Testis (tissue), 3 donors: ENCODE data around the gene COTL1. TPM values are rescaled to one million over a fixed set of nuclear protein-coding genes. Genes with fewer than 3 reads are reported as not detected.
A peak's percentile ranks its signal among the peaks of the same experiment; 100 is the strongest.

Experiments
- DNase-seq: peaks from one replicate; pipeline ENCODE4 v3.0.0-alpha.2; 2019
- H3K27ac ChIP-seq, 2 donors: fragments of 200-600 bp; sonication (generic); one replicate each; pipeline ENCODE4 v1.5.1; 2019
- H3K27me3 ChIP-seq: fragments of 200-600 bp; sonication (generic); one replicate; pipeline ENCODE4 v1.5.1; 2019
- H3K36me3 ChIP-seq: fragments of 200-600 bp; sonication (generic); one replicate; pipeline ENCODE4 v1.5.1; 2017; ENCODE audit warnings: low read depth; ENCODE audit errors: missing control alignments
- H3K4me1 ChIP-seq: fragments of 200-600 bp; sonication (generic); one replicate; pipeline ENCODE4 v1.5.1; 2019
- H3K4me3 ChIP-seq, 2 donors: fragments of 200-600 bp; sonication (generic); one replicate each; pipeline ENCODE4 v1.5.1; 2017 to 2019
- H3K9me3 ChIP-seq: fragments of 200-600 bp; sonication (generic); one replicate; pipeline ENCODE4 v1.5.1; 2017
- POLR2A ChIP-seq: fragments of 450-650 bp; IDR thresholded peaks from one replicate; pipeline ENCODE4 v1.6.1; 2017; ENCODE audit warnings: antibody characterized with exemption, mild to moderate bottlenecking, moderate library complexity
- WGBS, 2 donors: methylation state at CpG; one replicate each; pipeline ENCODE4 v1.1.5; 2018; 5-methylcytosine and 5-hydroxymethylcytosine counted together
- intact Hi-C: fragments of 100-400 bp; cut with DNase I; formaldehyde crosslinking; loops from one replicate; pipeline ENCODE4 v1.15.1; 2023; ENCODE audit warnings: low total_unique reads
- polyA plus RNA-seq: library from polyadenylated mRNA; stranded (reverse); fragments of 350-450 nt; fragmentation: Illumina TruSeq; extraction: RNeasy Lipid Tissue Mini Kit (QIAGEN cat#74804); gene quantifications from one replicate; pipeline ENCODE4 v1.2.3, GENCODE V29; 2014; ENCODE audit warnings: low read depth, low replicate concordance; ENCODE audit not compliant: insufficient read depth
- total RNA-seq, 2 donors: library from RNA; depleted of rRNA; stranded (reverse); fragments of >200 nt; gene quantifications; one replicate each; pipeline ENCODE4 v1.2.3, GENCODE V29; 2016
- TF ChIP-seq, protein P1 (sequence below), 3 experiments: fragments of 450-650 bp in 2 of 3; fragments of 200-600 bp in 1 of 3; sonication (generic) in 1 of 3; IDR thresholded peaks; one replicate each; pipeline ENCODE4 v1.5.1; 2016 to 2019; ENCODE audit warnings: antibody characterized with exemption in 3 of 3, mild to moderate bottlenecking in 2 of 3, moderate library complexity in 1 of 3

Gene COTL1
- total and polyA plus RNA-seq, 3 donors from 2014 or later, result 56.9 to 124 (median 61.9) TPM

DNA sequence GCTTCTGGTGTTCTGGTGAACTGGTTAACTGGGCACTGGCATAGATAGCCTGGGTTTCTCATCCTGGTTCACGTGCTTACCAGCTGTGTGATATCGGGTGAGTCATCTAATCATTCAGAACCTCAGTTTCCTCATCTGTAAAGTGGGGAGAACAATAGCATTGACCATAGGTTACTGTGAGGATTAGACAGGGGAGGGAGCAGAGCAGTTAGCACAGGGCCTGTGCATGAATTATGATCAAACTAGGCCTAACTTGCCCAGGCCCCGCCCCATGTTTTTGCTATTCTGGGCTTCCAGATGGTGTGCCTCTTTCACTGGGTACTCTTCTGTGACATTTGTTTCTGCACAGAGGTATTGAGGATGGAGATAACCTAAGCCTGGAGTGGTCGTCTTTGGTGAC lies 25.8 kb upstream of the COTL1 start:
- intact Hi-C loops, result no loop called here

DNA sequence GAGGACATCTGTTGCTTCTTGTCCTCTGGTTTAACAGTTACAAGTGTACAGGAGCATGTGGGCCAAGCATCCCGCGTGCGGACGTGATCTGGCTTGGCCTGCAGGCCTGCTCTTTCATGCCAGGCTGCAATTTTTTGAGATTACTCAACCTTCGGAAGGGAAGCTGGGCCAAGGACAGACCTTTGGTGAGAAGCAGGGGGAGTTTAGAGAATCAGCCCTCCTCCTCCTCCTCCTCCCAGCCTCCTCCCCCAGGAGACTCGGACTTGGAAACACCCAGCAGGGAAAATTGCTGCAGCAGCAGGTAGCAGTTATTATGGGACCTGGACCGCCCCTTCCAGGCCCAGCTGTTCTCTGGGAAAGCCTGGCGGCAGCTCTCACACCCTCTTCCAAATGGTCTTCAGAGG lies 25.3 kb upstream of the COTL1 start:
- intact Hi-C loops, result no loop called here
- H3K4me3 ChIP-seq, result no peak overlapping the region
- DNase-seq, result peak; percentile 92
- TF ChIP-seq POLR2A, result no peak
- TF ChIP-seq, protein P1, sequence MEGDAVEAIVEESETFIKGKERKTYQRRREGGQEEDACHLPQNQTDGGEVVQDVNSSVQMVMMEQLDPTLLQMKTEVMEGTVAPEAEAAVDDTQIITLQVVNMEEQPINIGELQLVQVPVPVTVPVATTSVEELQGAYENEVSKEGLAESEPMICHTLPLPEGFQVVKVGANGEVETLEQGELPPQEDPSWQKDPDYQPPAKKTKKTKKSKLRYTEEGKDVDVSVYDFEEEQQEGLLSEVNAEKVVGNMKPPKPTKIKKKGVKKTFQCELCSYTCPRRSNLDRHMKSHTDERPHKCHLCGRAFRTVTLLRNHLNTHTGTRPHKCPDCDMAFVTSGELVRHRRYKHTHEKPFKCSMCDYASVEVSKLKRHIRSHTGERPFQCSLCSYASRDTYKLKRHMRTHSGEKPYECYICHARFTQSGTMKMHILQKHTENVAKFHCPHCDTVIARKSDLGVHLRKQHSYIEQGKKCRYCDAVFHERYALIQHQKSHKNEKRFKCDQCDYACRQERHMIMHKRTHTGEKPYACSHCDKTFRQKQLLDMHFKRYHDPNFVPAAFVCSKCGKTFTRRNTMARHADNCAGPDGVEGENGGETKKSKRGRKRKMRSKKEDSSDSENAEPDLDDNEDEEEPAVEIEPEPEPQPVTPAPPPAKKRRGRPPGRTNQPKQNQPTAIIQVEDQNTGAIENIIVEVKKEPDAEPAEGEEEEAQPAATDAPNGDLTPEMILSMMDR (IDR thresholded peaks at IDR 0.05), result no peak
- no peaks in the 10 kb centered on the region for H3K36me3 ChIP-seq
- peak overlapping the region in 1 of 2 donors; percentile 64 for H3K27ac ChIP-seq
- WGBS, 2 donors, result 24 to 25% methylated on average over 5 to 8 of the region's 8 CpGs
- H3K27me3 ChIP-seq, result no peaks in the 10 kb centered on the region
- H3K9me3 ChIP-seq, result no peaks in the 10 kb centered on the region
- peaks cover 46% of the 10 kb centered on the region for H3K4me1 ChIP-seq

More for the DNA sequence above, 25.8 kb upstream of the COTL1 start:
- 59 to 77% methylated on average over 4 of the region's 4 CpGs for WGBS, 2 donors
- H3K27me3 ChIP-seq, result no peaks in the 10 kb centered on the region
- peak overlapping the region in 1 of 2 donors; percentile 64 for H3K27ac ChIP-seq
- H3K36me3 ChIP-seq, result no peaks in the 10 kb centered on the region
- peaks cover 46% of the 10 kb centered on the region for H3K4me1 ChIP-seq
- no peak for TF ChIP-seq POLR2A
- TF ChIP-seq, protein P1 (IDR thresholded peaks at IDR 0.05), result no peak
- DNase-seq, result no peak
- H3K4me3 ChIP-seq, result no peak overlapping the region
- no peaks in the 10 kb centered on the region for H3K9me3 ChIP-seq

DNA sequence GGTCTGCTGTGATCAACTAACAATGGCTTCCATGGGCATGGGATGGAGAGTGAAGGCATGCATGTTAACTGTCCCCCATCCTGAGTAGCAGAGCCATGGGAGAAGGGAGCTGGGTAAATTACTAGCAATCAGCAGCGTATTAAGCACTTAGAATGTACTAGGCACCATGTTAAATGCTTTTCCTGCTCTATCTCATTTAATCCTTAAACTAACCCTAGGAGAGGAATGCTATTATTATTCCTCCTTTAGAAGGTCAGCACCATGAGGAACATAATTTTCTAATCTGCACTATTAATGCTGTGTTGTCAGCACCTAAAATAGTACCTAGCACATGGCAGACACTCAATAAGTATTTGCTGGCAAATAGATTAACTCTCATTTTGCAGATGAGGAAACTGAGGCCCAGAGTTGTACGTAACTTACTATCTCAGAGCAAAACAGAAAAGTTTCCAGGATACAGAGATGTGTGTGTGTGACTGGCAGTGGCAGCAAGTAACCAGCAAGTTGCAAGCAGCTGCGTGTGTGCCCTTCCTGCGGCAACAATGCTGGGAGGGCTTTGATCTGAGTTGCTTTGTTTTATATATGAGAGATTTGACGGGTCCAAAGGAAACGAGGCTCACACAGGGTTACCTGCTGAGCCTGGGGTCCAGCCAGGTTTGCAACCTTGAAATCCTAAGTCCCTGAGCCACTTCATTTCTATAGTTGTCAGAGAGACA lies 23.9 kb upstream of the COTL1 start:
- whole genome bisulfite sequencing, 2 donors, result 74 to 79% methylated on average over 6 of the region's 6 CpGs
- Histone ChIP-seq H3K9me3 (no peaks in the 10 kb centered on the region), H3K27me3 (no peaks in the 10 kb centered on the region), H3K4me1 (peaks cover 45% of the 10 kb centered on the region), H3K27ac (peak overlapping the region; percentile 4 to 64), H3K36me3 (no peaks in the 10 kb centered on the region), H3K4me3 (no peak overlapping the region)
- no peak for DNase-seq
- intact Hi-C loops, result no loop called here
- no peak for TF ChIP-seq POLR2A
- TF ChIP-seq, protein P1 (IDR thresholded peaks at IDR 0.05), result no peak

DNA sequence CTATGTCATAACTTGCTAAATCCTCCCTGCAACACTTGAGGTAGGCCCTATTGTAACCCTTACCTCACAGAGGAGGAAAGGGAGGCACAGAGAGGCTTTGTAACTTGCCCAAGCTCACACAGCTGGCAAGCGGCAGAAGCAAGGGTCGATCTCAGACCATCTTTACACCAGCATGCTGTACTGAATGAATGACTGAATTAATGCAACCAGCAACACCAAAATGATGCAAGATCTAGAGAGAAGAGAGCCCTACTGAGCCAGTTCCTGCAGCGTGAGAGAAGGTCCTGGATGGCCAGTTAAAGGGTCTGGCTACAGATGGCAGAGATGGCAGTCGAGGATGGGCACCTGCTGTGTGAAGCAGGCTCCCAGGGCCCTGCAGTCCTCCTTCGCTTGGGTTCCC lies 22.3 kb upstream of the COTL1 start:
- Histone ChIP-seq H3K36me3 (no peaks in the 10 kb centered on the region), H3K27me3 (no peaks in the 10 kb centered on the region), H3K27ac (no peak overlapping the region), H3K9me3 (no peaks in the 10 kb centered on the region), H3K4me3 (no peak overlapping the region), H3K4me1 (peaks cover 38% of the 10 kb centered on the region)
- WGBS, 2 donors, result 89 to 96% methylated on average over 5 of the region's 5 CpGs
- TF ChIP-seq, protein P1 (IDR thresholded peaks at IDR 0.05), result no peak
- no peak for TF ChIP-seq POLR2A
- intact Hi-C loops, result no loop called here
- no peak for DNase-seq
